EL (cell line): Measurements from ENCODE around the gene SLF2.
A peak's percentile ranks its signal among the peaks of the same experiment; 100 is the strongest.

Source experiments
- DNase-seq: peaks from one replicate; pipeline ENCODE4 v3.0.0-alpha.2; 2016

SLF2 gene

GRCh38 chr10:100983868-100984671, 71.3 kb downstream of the SLF2 start:
- no peak for DNase-seq

- DNase-seq = no peak
Measured at GRCh38 chr10:100984672-100985177, 72.0 kb downstream of the SLF2 start.

- no peak for DNase-seq
Measured at GRCh38 chr10:100985336-100985735, 72.6 kb downstream of the SLF2 start.

DNA sequence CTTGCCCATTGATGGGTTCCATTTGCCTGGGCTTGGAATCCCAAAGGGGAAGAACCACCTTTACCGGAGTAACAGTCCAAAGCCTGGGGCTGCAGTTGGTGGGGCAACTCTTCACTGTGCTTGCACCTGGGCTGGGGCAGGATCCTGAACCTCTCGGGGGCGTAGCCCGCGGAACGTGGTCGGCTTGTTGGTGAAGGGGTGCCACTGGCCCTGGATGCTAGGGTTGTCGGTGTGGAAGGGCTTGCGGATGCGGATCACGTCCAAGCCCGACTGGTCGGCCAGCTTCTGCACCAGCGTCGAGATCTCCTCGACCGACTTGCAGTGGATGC, 73.8 kb downstream of the SLF2 start:
- DNase-seq = no peak

DNA sequence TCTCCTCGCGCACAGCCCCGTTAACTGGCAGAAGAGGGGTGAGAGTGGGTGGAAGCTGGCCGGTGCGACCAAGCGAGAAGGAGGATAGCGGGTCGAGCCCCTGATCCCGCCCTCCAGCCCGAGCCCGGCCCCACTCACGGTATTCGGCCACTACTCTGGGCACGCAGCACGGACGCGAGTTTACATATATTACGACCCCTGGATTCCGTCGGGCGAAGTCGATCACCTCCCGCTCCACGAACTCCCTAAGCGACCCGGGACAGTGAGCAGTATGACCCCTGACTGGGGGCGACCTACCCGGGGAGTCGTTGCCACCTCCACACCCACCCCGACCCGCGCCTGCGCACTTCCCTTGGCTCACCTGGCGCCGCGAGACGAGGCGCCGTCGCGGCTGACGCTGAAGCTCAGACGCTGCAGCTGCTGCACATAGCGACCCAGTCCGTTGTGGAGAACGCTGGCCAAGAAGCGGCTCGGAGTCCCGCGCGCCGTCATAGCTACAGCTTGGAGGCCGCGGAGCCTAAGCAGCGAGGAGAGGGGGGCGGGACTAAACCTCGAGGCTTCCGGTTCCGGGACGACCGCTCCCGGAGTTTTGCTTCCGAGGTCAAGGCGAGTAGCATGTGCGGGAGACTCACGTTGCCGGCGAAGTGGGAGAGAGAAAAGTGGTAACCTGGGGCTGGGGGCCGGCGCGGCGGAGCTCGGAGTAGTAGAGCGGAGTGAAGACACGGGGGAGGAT, 74.4 kb downstream of the SLF2 start, which contains the start of the genes MRPL43 and TWNK:
TSS of gene MRPL43 (minus strand) at position 546 of the 733 bp plus-strand sequence. CDS start at position 492, 54 bp downstream.
TSS of gene TWNK (plus strand) at position 592 of the 733 bp plus-strand sequence. CDS start 668 bp downstream, outside the sequence.
- DNase-seq = peak; percentile 78

GRCh38 chr10:100987685-100988049, 74.9 kb downstream of the SLF2 start:
- no peak for DNase-seq

- no peak for DNase-seq
Measured at GRCh38 chr10:100988166-100988565, 75.4 kb downstream of the SLF2 start.

DNA sequence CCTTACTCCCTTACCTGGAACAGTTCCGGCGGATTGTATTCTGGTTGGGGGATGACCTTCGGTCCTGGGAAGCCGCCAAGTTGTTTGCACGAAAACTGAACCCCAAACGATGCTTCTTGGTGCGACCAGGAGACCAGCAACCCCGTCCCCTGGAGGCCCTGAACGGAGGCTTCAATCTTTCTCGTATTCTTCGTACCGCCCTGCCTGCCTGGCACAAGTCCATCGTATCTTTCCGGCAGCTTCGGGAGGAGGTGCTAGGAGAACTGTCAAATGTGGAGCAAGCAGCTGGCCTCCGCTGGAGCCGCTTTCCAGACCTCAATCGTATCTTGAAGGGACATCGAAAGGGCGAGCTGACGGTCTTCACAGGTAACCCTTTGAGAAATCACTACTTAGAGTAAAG, 76.3 kb downstream of the SLF2 start:
- DNase-seq = no peak

GRCh38 chr10:100993986-100994708, 81.4 kb downstream of the SLF2 start:
- peak; percentile 42 for DNase-seq

DNA sequence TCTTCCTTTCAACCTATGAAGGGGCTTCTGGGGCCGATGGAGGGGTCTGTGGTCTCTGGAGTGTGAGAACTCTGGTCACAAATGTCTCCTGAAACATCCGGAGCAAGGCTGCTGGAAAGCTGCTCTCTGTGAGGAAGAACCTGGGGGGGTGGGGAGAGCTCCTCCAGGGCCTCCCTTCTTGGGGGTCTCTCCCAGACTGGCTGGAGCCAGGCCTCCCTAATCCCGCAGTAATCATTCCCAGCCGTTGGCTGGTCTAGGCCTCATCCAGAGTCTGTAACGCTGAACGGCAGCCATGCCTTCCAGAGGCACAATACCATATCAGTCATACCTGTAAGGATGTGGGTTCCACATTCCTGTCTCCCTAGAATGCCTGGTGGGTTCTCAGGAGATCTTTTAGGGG, 82.4 kb downstream of the SLF2 start:
- no peak for DNase-seq

- peak; percentile 29 for DNase-seq
Measured at GRCh38 chr10:100996678-100997359, 84.1 kb downstream of the SLF2 start.

DNA sequence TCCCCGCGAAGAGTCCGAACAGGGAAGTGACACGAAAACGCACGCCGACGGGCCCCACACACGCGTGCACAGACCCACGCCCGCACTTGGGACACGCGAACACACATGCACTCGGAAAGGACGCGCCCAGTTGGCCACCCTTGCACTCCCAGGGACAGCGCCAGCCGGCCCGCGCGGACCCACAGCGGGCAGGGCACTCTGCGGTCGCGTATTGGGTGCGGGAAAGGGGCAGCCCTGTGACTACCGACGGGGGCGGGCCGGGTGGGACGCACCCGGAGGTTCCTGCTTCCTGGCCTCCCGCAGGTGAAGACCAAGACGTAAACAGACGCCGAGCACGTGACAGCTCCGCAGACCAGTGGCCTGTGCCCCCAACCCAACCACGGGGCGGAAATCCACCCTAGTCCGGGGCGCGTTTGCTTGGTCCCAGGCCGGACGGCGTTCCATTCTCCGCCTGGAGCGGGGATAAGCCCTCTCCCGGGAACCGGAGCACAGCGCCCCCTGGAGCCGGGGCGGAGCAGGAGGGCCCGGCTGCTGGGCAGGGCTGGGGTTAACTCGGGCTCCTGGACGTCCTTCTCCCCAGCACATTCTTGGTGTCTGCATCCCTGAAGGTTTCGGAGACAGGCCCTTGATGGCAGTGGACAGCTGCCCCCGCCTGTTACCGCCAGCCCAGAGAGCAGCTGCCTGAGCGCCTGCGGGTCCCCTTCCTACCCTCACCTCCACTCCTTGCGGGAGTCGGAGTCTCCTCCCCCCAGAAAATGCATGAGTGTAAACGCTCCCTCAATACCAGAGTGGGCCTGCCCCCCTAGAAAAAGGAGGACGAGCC, 84.8 kb downstream of the SLF2 start:
- peak; percentile 84 for DNase-seq

- peak; percentile 80 for DNase-seq
Measured at GRCh38 chr10:100998183-100998990, 85.6 kb downstream of the SLF2 start.

DNA sequence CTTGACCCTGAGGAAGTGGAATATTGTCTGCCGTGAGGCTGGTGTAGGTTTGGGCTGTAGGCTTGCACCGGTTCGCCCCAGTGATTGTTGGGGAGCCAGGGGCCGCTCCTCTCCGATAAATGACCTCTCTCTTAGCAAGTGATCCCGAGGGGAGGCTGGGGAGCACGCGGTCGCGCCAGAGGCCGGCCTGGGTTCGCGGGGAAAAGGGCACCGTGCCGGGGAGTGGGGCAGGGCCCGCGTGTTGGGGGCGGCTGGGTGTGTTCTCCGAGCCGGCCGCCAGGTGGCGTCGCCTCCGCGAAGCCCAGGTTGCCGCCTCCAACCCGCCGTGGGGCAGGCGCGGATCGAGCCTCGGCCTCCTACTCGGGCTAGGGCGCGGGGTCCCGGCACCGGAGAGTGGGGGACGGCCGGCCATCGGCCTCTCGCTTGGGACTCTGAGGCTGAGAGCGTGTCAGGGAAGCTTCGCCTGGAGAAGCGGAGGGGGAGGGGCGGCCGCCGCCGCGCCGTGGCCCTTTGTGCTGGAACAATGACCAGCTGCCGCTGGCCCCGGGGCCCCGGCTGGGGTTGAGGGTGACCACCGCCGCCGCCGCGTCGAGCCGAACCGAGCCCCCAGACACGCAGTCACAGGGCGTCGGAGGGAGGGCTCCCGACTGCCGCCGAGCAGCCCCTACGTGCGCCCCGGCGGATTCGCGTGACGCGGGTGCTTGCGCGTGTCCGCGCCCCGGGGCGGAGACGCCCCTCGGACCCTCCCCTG, 86.4 kb downstream of the SLF2 start:
- peak; percentile 72 for DNase-seq

DNA sequence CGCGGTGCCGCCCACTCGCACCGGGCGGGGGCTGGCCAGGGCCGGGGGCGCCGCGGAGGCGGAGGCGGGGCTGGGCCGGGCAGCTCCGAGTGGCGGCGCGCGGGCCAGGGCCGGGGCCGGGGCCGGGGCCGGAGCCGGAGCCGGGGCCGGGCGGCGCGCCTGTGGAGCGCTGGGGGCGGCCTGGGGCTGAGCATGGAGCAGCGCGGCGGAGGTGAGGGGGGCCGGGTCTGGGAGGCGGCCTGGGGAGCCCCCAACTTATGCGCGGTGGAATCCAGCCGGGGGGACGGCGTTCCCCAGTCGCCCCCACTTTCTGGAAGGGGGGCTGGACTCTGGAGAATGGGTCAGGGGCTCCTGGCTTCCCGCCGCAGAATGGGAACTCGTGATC, 87.0 kb downstream of the SLF2 start, which contains the start of gene LZTS2:
TSS of gene LZTS2 (plus strand) at position 67 of the 385 bp plus-strand sequence. CDS start 2,731 bp downstream, outside the sequence.
- DNase-seq = no peak

DNA sequence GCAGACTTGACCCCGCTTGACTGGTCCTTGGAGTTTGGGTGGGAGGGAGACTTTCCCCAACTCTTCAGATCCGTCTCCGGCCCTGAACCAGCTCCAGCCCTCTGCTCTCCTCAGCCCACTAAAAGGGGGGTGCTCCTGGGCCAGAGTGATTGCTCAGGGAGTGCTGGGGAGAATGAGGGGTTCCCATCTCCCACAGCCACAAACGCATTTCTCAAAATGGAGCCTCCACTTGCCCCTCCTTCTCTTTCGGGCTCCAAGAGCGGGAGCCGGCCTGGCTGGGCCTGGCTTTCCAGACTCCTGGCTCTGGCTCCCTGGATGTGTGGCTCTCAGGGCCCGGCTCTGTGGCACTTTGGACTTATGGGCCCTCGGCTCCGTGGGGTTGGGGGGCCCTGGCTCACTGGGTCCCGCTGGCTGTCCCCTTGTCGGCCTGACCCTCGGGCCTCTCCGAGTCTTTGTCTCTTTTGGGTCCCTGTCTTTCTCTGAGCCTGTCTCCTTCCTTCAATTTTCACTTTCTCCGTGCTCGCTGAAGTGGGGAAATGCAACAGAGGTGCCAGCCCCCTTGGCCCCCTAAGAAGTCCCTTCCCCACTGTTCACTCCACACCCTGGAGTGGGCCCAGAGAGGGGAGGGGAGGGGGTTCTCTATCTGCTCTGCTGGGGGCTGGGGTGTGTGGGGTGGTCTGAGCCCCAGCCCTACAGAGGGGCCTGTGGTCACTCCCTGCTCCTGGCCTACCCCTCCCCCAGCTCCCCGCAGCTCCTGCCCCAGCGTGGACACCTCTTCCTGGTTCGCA, 87.6 kb downstream of the SLF2 start:
- peak; percentile 41 for DNase-seq

DNA sequence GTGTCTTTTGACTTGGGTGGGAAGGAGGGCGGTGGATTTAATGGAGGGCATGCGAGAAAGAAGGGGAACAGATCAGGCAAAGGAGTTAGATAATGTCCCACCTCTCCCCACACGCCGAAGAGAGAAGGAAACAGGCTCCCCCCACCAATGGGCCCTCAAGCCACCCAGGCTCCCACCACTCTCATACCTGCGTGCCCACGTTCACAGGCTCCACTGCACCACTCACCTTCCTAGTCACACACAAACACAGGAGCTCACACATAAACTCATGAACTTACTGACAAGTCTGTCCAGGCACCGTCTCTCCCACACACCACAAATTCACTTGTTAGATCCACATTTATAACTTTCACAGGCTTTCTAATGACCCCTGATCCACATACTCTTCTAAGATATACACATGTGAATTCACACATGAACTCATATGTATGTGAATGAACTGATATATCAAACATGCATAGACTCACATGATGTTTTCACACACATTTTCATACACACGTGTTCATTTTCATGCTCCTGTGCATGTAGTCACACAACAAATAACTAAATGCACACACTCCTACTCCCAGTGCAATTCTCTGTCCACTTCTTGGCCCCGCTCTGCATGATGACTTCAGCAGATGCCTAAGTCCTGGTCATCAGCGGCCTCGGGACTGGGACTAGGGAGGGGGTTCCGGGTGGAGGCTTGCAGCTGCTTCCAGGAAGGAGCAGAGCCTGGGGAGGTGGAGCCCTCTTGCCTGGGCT, 88.3 kb downstream of the SLF2 start:
- DNase-seq = peak; percentile 92

- no peak for DNase-seq
Measured at GRCh38 chr10:101001659-101002035, 88.9 kb downstream of the SLF2 start.
